BLaER1 treated with 17β-estradiol and CSF1 and Interleukin-3, amounts not matched to agents 10 nM and 100 nM (cell line): ENCODE data around the gene PREB.

Source experiments
- H3K27ac ChIP-seq, 11 experiments: shearing (Covaris generic); formaldehyde crosslinking; 2 replicates each; pipeline ENCODE4 v1.8.1; 2022
- H3K27me3 ChIP-seq, 11 experiments: shearing (Covaris generic); formaldehyde crosslinking; 2 replicates each; pipeline ENCODE4 v1.8.1; 2022
- H3K36me3 ChIP-seq, 11 experiments: shearing (Covaris generic); formaldehyde crosslinking; 2 replicates each; pipeline ENCODE4 v1.8.1; 2022
- H3K4me1 ChIP-seq, 10 experiments: shearing (Covaris generic); formaldehyde crosslinking; 2 replicates each; pipeline ENCODE4 v1.8.1; 2022
- H3K4me2 ChIP-seq, 11 experiments: shearing (Covaris generic); formaldehyde crosslinking; 2 replicates each; pipeline ENCODE4 v1.8.1; 2022
- H3K4me3 ChIP-seq, 10 experiments: shearing (Covaris generic); formaldehyde crosslinking; 2 replicates each; pipeline ENCODE4 v1.8.1; 2022
- H3K9ac ChIP-seq, 11 experiments: shearing (Covaris generic); formaldehyde crosslinking; 2 replicates each; pipeline ENCODE4 v1.8.1; 2022
- H3K9me3 ChIP-seq, 11 experiments: shearing (Covaris generic); formaldehyde crosslinking; replicated peaks in 1 of 11; 2 replicates each; pipeline ENCODE4 v1.8.1; 2022
- H4K20me1 ChIP-seq, 11 experiments: shearing (Covaris generic); formaldehyde crosslinking; 2 replicates each; pipeline ENCODE4 v1.8.1; 2022
- Cebpa-rat ChIP-seq, 11 experiments: shearing (Covaris generic); IDR thresholded peaks; 2 replicates each; pipeline ENCODE4 v1.8.1; 2022

The PREB gene

GRCh38 chr2:27082773-27083409 is 51.5 kb downstream of the PREB start:
- Histone ChIP-seq H4K20me1 (peaks cover 0 to 57% (median 27%) of the 10 kb centered on the region in 11 experiments; a peak in 13 of 22 replicates), H3K4me2 (peak overlapping the region; percentile 88 to 100 (median 99)), H3K4me1 (peaks cover 66 to 92% (median 78%) of the 10 kb centered on the region in 10 experiments), H3K9ac (peak overlapping the region; percentile 64 to 89 (median 78); a peak in 21 of 22 replicates), H3K27ac (peak overlapping the region in 10 of 11 experiments; percentile 65 to 92 (median 82); a peak in 19 of 22 replicates), H3K9me3 (no peaks in the 10 kb centered on the region), H3K27me3 (no peaks in the 10 kb centered on the region), H3K4me3 (peak overlapping the region in 3 of 10 experiments; percentile 7 to 65 (median 59); a peak in 4 of 20 replicates), H3K36me3 (peaks cover 24 to 47% (median 31%) of the 10 kb centered on the region in 11 experiments)
- no peak for TF ChIP-seq Cebpa-rat (IDR thresholded peaks at IDR 0.05)

- TF ChIP-seq Cebpa-rat (IDR thresholded peaks at IDR 0.05): no peak
- Histone ChIP-seq H3K27me3 (no peaks in the 10 kb centered on the region), H3K9ac (peak overlapping the region; percentile 64 to 89 (median 77); a peak in 21 of 22 replicates), H3K4me3 (peak overlapping the region; percentile 35 to 65 (median 52); a peak in 19 of 20 replicates), H3K4me1 (peaks cover 70 to 92% (median 78%) of the 10 kb centered on the region in 10 experiments), H3K36me3 (peaks cover 24 to 47% (median 31%) of the 10 kb centered on the region in 11 experiments), H3K4me2 (peak overlapping the region; percentile 88 to 100 (median 99)), H3K27ac (peak overlapping the region; percentile 38 to 92 (median 82); a peak in 21 of 22 replicates), H3K9me3 (no peaks in the 10 kb centered on the region), H4K20me1 (peaks cover 0 to 53% (median 27%) of the 10 kb centered on the region in 11 experiments; a peak in 13 of 22 replicates)
Measured at GRCh38 chr2:27081984-27082772, 52.3 kb downstream of the PREB start.
